ENCODE measurements around the gene FMN2. TPM values are rescaled to one million over a fixed set of nuclear protein-coding genes. Genes with fewer than 3 reads are reported as not detected.

The FMN2 gene
- total and polyA plus RNA-seq, 4 donors = 0.14 to 2.7 (median 1.2) TPM

- H3K4me1 ChIP-seq (ENCODE audit: control insufficient read depth in 5 of 5, insufficient read depth in 5 of 5, low read length in 5 of 5) = peaks cover 0 to 6% (median 2%) of the 10 kb centered on the region in 5 donors
- no peaks in the 10 kb centered on the region for H3K27me3 ChIP-seq (ENCODE audit: control insufficient read depth in 3 of 3, insufficient read depth in 3 of 3, low read length in 2 of 3)
- no peak for TF ChIP-seq CTCF (IDR thresholded peaks at IDR 0.05; ENCODE audit: control extremely low read depth, extremely low read depth)
- no peak overlapping the region for H3K27ac ChIP-seq (ENCODE audit: low read depth in 1 of 2, low read length in 1 of 2)
- H3K9ac ChIP-seq (ENCODE audit: insufficient read depth in 1 of 2, low read length in 2 of 2) = no peak overlapping the region
- DNase-seq (no peak), ATAC-seq (ENCODE audit: insufficient read depth, low FRiP score) (no peak)
- H3K9me3 ChIP-seq (ENCODE audit: control insufficient read depth in 4 of 4, insufficient read depth in 3 of 4, low read length in 3 of 4) = no peaks in the 10 kb centered on the region
- no peak overlapping the region for H3K4me3 ChIP-seq
- no peaks in the 10 kb centered on the region for H3K36me3 ChIP-seq (ENCODE audit: control insufficient read depth in 4 of 4, insufficient read depth in 4 of 4, low read length in 4 of 4)
These were observed 147.6 kb downstream of the FMN2 start for GRCh38 chr1:240239309-240239708.

DNA sequence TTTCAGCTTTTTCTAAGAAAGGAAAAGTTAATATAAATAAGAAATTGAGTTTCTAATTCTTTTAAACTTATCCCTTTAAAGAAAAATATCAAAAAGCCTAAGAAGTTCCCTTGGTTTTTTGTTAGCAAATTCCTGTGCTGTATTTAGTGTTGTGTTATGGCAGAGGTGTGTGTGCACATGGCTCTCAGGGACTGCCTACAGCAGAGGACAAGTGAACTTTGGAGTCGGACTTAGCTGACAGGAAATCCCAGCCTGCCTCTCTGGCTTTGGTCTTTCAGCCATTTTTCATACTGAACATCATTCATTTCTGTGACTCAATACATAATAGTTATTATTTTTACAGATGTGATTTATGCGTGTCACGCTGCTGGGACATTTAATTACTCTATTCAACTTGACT is 149.6 kb downstream of the FMN2 start:
- ATAC-seq (ENCODE audit: insufficient read depth, low FRiP score) = no peak
- Histone ChIP-seq H3K4me1 (ENCODE audit: control insufficient read depth in 5 of 5, insufficient read depth in 5 of 5, low read length in 5 of 5) (peaks cover 0 to 6% (median 2%) of the 10 kb centered on the region in 5 donors), H3K9me3 (ENCODE audit: control insufficient read depth in 4 of 4, insufficient read depth in 3 of 4, low read length in 3 of 4) (no peaks in the 10 kb centered on the region), H3K9ac (ENCODE audit: insufficient read depth in 1 of 2, low read length in 2 of 2) (no peak overlapping the region), H3K27ac (ENCODE audit: low read depth in 1 of 2, low read length in 1 of 2) (no peak overlapping the region), H3K27me3 (ENCODE audit: control insufficient read depth in 3 of 3, insufficient read depth in 3 of 3, low read length in 2 of 3) (no peaks in the 10 kb centered on the region), H3K4me3 (no peak overlapping the region), H3K36me3 (ENCODE audit: control insufficient read depth in 4 of 4, insufficient read depth in 4 of 4, low read length in 4 of 4) (no peaks in the 10 kb centered on the region)
- WGBS, 2 donors = 78 to 90% methylated on average over 3 of the region's 3 CpGs
- no peak for DNase-seq
- TF ChIP-seq CTCF (IDR thresholded peaks at IDR 0.05; ENCODE audit: control extremely low read depth, extremely low read depth) = no peak

- Histone ChIP-seq H3K36me3 (ENCODE audit: control insufficient read depth in 4 of 4, insufficient read depth in 4 of 4, low read length in 4 of 4) (no peaks in the 10 kb centered on the region), H3K27me3 (ENCODE audit: control insufficient read depth in 3 of 3, insufficient read depth in 3 of 3, low read length in 2 of 3) (no peaks in the 10 kb centered on the region), H3K4me1 (ENCODE audit: control insufficient read depth in 5 of 5, insufficient read depth in 5 of 5, low read length in 5 of 5) (peaks cover 0 to 2% (median 0%) of the 10 kb centered on the region in 5 donors), H3K9ac (ENCODE audit: insufficient read depth in 1 of 2, low read length in 2 of 2) (no peak overlapping the region), H3K27ac (ENCODE audit: low read depth in 1 of 2, low read length in 1 of 2) (no peak overlapping the region), H3K4me3 (no peak overlapping the region), H3K9me3 (ENCODE audit: control insufficient read depth in 4 of 4, insufficient read depth in 3 of 4, low read length in 3 of 4) (peaks cover 0 to 2% (median 0%) of the 10 kb centered on the region in 4 donors)
- no peak for TF ChIP-seq CTCF (IDR thresholded peaks at IDR 0.05; ENCODE audit: control extremely low read depth, extremely low read depth)
- DNase-seq (peak in 1 of 3 donors; percentile 4), ATAC-seq (ENCODE audit: insufficient read depth, low FRiP score) (no peak)
- WGBS, 2 donors = 70 to 75% methylated on average over 5 of the region's 5 CpGs
These were observed 151.0 kb downstream of the FMN2 start for GRCh38 chr1:240242601-240243144.
